Uterus (tissue), 4 donors: ENCODE measurements around the gene CDH10. TPM values are rescaled to one million over a fixed set of nuclear protein-coding genes. Genes with fewer than 3 reads are reported as not detected.

ENCODE experiments used
- DNase-seq, 2 donors: peaks; one replicate each; pipeline ENCODE4 v3.0.0-alpha.2; 2019 to 2020
- H3K27ac ChIP-seq, 2 donors: fragments of 200-600 bp; sonication (generic); 1 replicate in 1 of 2; 2 replicates in 1 of 2; pipeline ENCODE4 v1.5.1; 2016 to 2018
- H3K27me3 ChIP-seq, 2 donors: fragments of 200-600 bp; sonication (generic); one replicate each; pipeline ENCODE4 v1.5.1; 2018 to 2019; ENCODE audit warnings: control low read depth in 1 of 2
- H3K36me3 ChIP-seq, 2 donors: fragments of 200-600 bp; sonication (generic); one replicate each; pipeline ENCODE4 v1.5.1; 2019; ENCODE audit warnings: control low read depth in 1 of 2
- H3K4me1 ChIP-seq, 2 donors: fragments of 200-600 bp; sonication (generic); one replicate each; pipeline ENCODE4 v1.5.1; 2018 to 2019; ENCODE audit warnings: control low read depth in 1 of 2
- H3K4me3 ChIP-seq, 2 donors: fragments of 200-600 bp; sonication (generic); 1 replicate in 1 of 2; 2 replicates in 1 of 2; pipeline ENCODE4 v1.5.1; 2018 to 2019; ENCODE audit warnings: mild to moderate bottlenecking in 1 of 2
- H3K9me3 ChIP-seq, 2 donors: fragments of 200-600 bp; sonication (generic); one replicate each; pipeline ENCODE4 v1.5.1; 2019; ENCODE audit warnings: control low read depth in 1 of 2
- CTCF ChIP-seq, 4 experiments: fragments of 200-600 bp in 2 of 4; fragments of 450-650 bp in 2 of 4; sonication (generic) in 2 of 4; IDR thresholded peaks; one replicate each; pipeline ENCODE4 v1.5.1; 2016 to 2019; ENCODE audit warnings: antibody characterized with exemption in 4 of 4, mild to moderate bottlenecking in 2 of 4, moderate library complexity in 1 of 4
- POLR2A ChIP-seq, 2 donors: fragments of 450-650 bp; IDR thresholded peaks; one replicate each; pipeline ENCODE4 v1.6.1; 2016; ENCODE audit warnings: antibody characterized with exemption in 2 of 2, mild to moderate bottlenecking in 1 of 2, moderate library complexity in 1 of 2
- intact Hi-C: fragments of 100-400 bp; cut with DNase I; formaldehyde crosslinking; loops from one replicate; pipeline ENCODE4 v1.15.1; 2023; ENCODE audit warnings: low total_unique reads
- total RNA-seq, 4 donors: library from RNA; depleted of rRNA in 3 of 4; stranded (reverse); fragments of >200 nt in 3 of 4; gene quantifications; one replicate each; pipeline versions ENCODE4 v1.1.0 to v1.2.4, GENCODE V29; 2014 to 2023
- donor health status: DM: yes; HTN: yes; CAD: no.

Gene CDH10
- total RNA-seq, 4 donors from 2014 or later: 12.0 TPM; not detected in 3

- no peaks in the 10 kb centered on the region for H3K9me3 ChIP-seq
- no peak overlapping the region for H3K4me3 ChIP-seq
- intact Hi-C loops: no loop called here
- no peak for TF ChIP-seq CTCF (IDR thresholded peaks at IDR 0.05)
- no peak for TF ChIP-seq POLR2A (IDR thresholded peaks at IDR 0.05)
- no peaks in the 10 kb centered on the region for H3K36me3 ChIP-seq
- no peaks in the 10 kb centered on the region for H3K4me1 ChIP-seq
- no peak for DNase-seq
- H3K27ac ChIP-seq: no peak overlapping the region
- no peaks in the 10 kb centered on the region for H3K27me3 ChIP-seq
These were observed 19.9 kb downstream of the CDH10 start for GRCh38 chr5:24624872-24625271.

GRCh38 chr5:24623624-24624023, 21.2 kb downstream of the CDH10 start:
- H3K27ac ChIP-seq: no peak overlapping the region
- H3K27me3 ChIP-seq: no peaks in the 10 kb centered on the region
- TF ChIP-seq POLR2A (IDR thresholded peaks at IDR 0.05): no peak
- TF ChIP-seq CTCF (IDR thresholded peaks at IDR 0.05): no peak
- no peaks in the 10 kb centered on the region for H3K9me3 ChIP-seq
- H3K4me3 ChIP-seq: no peak overlapping the region
- intact Hi-C loops: no loop called here
- no peaks in the 10 kb centered on the region for H3K36me3 ChIP-seq
- no peak for DNase-seq
- no peaks in the 10 kb centered on the region for H3K4me1 ChIP-seq

GRCh38 chr5:24623031-24623430, 21.7 kb downstream of the CDH10 start:
- TF ChIP-seq POLR2A (IDR thresholded peaks at IDR 0.05) (no peak), CTCF (IDR thresholded peaks at IDR 0.05) (no peak)
- DNase-seq: no peak
- H3K27me3 ChIP-seq: no peaks in the 10 kb centered on the region
- intact Hi-C loops: no loop called here
- no peak overlapping the region for H3K27ac ChIP-seq
- H3K36me3 ChIP-seq: no peaks in the 10 kb centered on the region
- no peaks in the 10 kb centered on the region for H3K9me3 ChIP-seq
- no peaks in the 10 kb centered on the region for H3K4me1 ChIP-seq
- no peak overlapping the region for H3K4me3 ChIP-seq

GRCh38 chr5:24621792-24622191, 23.0 kb downstream of the CDH10 start:
- intact Hi-C loops: no loop called here
- no peak for DNase-seq
- H3K4me1 ChIP-seq: no peaks in the 10 kb centered on the region
- TF ChIP-seq POLR2A (IDR thresholded peaks at IDR 0.05): no peak
- no peaks in the 10 kb centered on the region for H3K27me3 ChIP-seq
- H3K36me3 ChIP-seq: no peaks in the 10 kb centered on the region
- H3K9me3 ChIP-seq: no peaks in the 10 kb centered on the region
- H3K4me3 ChIP-seq: no peak overlapping the region
- no peak overlapping the region for H3K27ac ChIP-seq

DNA sequence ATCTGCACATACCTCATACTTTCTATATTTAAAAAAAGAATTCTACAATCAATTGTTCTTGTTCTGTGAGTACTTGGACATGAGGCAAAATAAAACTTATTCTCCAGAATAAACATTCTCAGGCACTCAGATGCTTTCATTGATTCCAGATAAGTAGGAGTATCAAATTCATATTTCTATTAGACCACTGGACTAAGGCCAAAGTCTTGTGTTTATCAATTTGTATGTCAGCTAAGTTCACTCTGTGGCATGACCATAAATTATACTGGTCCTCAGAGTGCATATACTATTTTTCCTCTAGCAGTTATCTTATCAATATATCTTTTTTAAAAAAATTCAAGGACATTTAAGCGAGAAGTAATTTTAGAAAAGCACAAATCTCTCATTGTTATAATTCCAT, 28.2 kb downstream of the CDH10 start:
- Histone ChIP-seq H3K36me3 (no peaks in the 10 kb centered on the region), H3K4me3 (no peak overlapping the region), H3K4me1 (no peaks in the 10 kb centered on the region), H3K9me3 (no peaks in the 10 kb centered on the region), H3K27ac (no peak overlapping the region), H3K27me3 (no peaks in the 10 kb centered on the region)
- DNase-seq: no peak
- no peak for TF ChIP-seq POLR2A (IDR thresholded peaks at IDR 0.05)
- no peak for TF ChIP-seq CTCF (IDR thresholded peaks at IDR 0.05)
- intact Hi-C loops: no loop called here

- TF ChIP-seq CTCF (IDR thresholded peaks at IDR 0.05) (no peak), POLR2A (IDR thresholded peaks at IDR 0.05) (no peak)
- intact Hi-C loops: no loop called here
- Histone ChIP-seq H3K4me3 (no peak overlapping the region), H3K36me3 (no peaks in the 10 kb centered on the region), H3K4me1 (no peaks in the 10 kb centered on the region), H3K9me3 (no peaks in the 10 kb centered on the region), H3K27me3 (no peaks in the 10 kb centered on the region), H3K27ac (no peak overlapping the region)
- no peak for DNase-seq
These were observed 29.6 kb downstream of the CDH10 start for GRCh38 chr5:24615159-24615558.
